Endothelial cell (in vitro differentiated cells): Measurements from ENCODE around the gene MTCL1. TPM values are rescaled to one million over a fixed set of nuclear protein-coding genes. Genes with fewer than 3 reads are reported as not detected.

Experiments
- DNase-seq: peaks from one replicate; pipeline ENCODE4 v3.0.0; 2021; ENCODE audit warnings: low spot score
- H3K27ac Mint-ChIP-seq: one replicate; pipeline ENCODE4 v1.8.0; 2021; ENCODE audit warnings: mixed read lengths, inconsistent platforms; ENCODE audit not compliant: unreplicated experiment
- H3K27me3 Mint-ChIP-seq: one replicate; pipeline ENCODE4 v1.8.0; 2021; ENCODE audit warnings: mild to moderate bottlenecking, moderate library complexity, mixed read lengths, inconsistent platforms; ENCODE audit not compliant: unreplicated experiment
- H3K36me3 Mint-ChIP-seq: one replicate; pipeline ENCODE4 v1.8.0; 2021; ENCODE audit warnings: mild to moderate bottlenecking, low read depth, mixed read lengths, inconsistent platforms; ENCODE audit not compliant: unreplicated experiment
- H3K4me1 Mint-ChIP-seq: one replicate; pipeline ENCODE4 v1.8.0; 2021; ENCODE audit warnings: mild to moderate bottlenecking, mixed read lengths, inconsistent platforms; ENCODE audit not compliant: unreplicated experiment
- H3K4me3 Mint-ChIP-seq: one replicate; pipeline ENCODE4 v1.8.0; 2021; ENCODE audit warnings: mild to moderate bottlenecking, mixed read lengths, inconsistent platforms; ENCODE audit not compliant: unreplicated experiment
- H3K9me3 Mint-ChIP-seq: one replicate; pipeline ENCODE4 v1.8.0; 2021; ENCODE audit warnings: mixed read lengths, inconsistent platforms; ENCODE audit not compliant: unreplicated experiment
- total RNA-seq: library from RNA; stranded (reverse); fragmentation: NEBNext Ultra II Directional; extraction: Animal tissue kit (Norgen Biotek cat#: 25700); gene quantifications from one replicate; pipeline ENCODE4 v1.2.1, GENCODE V29; 2021; ENCODE audit not compliant: unreplicated experiment
- TF ChIP-seq, protein P1 (sequence below): fragments of 200-600 bp; sonication (generic); IDR thresholded peaks from one replicate; pipeline ENCODE4 v1.5.0; 2021; ENCODE audit warnings: antibody characterized with exemption; ENCODE audit not compliant: unreplicated experiment

Gene MTCL1
- total RNA-seq, 1 donor from 2014 or later: 3.8 TPM

DNA sequence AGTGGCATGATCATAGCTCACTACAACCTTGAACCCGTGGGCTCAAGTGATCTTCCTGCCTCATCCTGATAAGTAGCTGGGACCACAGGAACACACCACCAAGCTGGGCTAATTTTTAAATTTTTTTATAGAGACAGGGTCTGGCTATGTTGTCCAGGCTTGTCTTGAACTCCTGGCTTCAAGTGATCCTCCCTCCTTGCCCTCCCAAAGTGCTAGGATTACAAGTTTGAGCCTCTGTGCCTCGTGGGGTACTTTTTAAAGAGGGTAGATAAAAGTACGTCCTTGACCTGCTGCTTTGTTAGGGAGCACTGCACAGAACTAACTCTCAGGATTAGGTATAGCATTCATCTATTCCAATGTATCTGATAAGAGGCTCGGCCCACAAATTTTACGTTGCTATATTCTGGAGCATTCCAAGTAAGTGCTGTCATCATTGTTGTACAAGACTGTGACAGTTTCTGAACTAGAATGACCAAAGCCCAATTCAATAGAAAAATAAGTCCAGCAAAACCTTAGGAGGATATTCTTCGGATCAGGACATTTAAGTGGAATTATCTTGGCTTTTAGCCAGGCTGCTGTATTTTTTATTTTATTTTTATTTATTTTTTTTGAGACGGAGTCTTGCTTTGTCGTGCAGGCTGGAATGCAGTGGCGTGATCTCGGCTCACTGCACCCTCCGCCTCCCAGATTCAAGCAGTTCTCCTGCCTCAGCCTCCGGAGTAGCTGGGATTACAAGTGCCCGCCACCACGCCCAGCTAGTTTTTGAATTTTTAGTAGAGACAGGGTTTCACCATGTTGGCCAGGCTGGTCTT, 4.1 kb downstream of the MTCL1 start:
- TF ChIP-seq, protein P1, sequence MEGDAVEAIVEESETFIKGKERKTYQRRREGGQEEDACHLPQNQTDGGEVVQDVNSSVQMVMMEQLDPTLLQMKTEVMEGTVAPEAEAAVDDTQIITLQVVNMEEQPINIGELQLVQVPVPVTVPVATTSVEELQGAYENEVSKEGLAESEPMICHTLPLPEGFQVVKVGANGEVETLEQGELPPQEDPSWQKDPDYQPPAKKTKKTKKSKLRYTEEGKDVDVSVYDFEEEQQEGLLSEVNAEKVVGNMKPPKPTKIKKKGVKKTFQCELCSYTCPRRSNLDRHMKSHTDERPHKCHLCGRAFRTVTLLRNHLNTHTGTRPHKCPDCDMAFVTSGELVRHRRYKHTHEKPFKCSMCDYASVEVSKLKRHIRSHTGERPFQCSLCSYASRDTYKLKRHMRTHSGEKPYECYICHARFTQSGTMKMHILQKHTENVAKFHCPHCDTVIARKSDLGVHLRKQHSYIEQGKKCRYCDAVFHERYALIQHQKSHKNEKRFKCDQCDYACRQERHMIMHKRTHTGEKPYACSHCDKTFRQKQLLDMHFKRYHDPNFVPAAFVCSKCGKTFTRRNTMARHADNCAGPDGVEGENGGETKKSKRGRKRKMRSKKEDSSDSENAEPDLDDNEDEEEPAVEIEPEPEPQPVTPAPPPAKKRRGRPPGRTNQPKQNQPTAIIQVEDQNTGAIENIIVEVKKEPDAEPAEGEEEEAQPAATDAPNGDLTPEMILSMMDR: no peak
- Mint-ChIP-seq H3K9me3 (no peaks in the 10 kb centered on the region), H3K4me1 (peaks cover 5% of the 10 kb centered on the region), H3K27ac (no peak overlapping the region), H3K4me3 (no peak overlapping the region), H3K27me3 (peaks cover 15% of the 10 kb centered on the region), H3K36me3 (peaks cover 3% of the 10 kb centered on the region)
- no peak for DNase-seq

DNA sequence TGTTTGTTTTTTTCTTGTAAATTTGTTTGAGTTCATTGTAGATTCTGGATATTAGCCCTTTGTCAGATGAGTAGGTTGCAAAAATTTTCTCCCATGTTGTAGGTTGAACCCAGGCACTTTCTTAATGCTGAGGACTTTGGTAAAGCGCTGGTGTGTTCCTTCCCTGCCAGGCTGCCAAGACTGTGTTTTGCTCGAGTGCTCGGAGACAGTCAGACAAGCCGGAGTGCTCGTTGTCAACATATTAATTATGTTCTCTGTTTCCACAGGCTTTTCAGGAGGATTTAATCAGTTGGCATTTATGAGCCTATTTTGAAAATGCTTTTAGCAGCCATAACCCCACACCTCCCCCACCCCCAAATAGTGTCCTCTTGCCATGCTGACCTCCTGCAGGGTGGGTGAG, 6.4 kb downstream of the MTCL1 start:
- H3K36me3 Mint-ChIP-seq: peaks cover 2% of the 10 kb centered on the region
- DNase-seq: no peak
- H3K9me3 Mint-ChIP-seq: no peaks in the 10 kb centered on the region
- H3K4me3 Mint-ChIP-seq: no peak overlapping the region
- no peak overlapping the region for H3K27ac Mint-ChIP-seq
- H3K4me1 Mint-ChIP-seq: peaks cover 4% of the 10 kb centered on the region
- TF ChIP-seq, protein P1: no peak
- H3K27me3 Mint-ChIP-seq: peaks cover 14% of the 10 kb centered on the region

DNA sequence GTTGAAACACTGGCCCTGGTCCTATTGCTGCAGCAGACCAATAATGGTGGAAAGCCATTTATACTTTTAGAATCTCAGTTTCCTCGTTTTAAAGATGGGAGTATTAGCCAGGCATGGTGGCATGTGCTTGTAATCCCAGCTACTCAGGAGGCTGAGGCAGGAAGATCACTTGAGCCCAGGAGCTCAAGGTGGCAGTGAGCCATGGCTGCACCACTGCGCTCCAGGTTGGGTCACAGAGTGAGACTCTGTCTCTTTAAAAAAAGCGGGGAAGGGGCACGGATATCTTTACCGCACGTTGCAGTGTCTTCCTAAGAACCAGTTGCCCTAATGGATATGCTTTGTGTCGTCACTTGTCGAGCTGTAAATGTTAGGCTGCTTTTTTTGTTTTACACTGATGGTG, 8.3 kb downstream of the MTCL1 start:
- H3K27ac Mint-ChIP-seq: no peak overlapping the region
- no peaks in the 10 kb centered on the region for H3K27me3 Mint-ChIP-seq
- H3K36me3 Mint-ChIP-seq: no peaks in the 10 kb centered on the region
- H3K4me3 Mint-ChIP-seq: no peak overlapping the region
- H3K4me1 Mint-ChIP-seq: no peaks in the 10 kb centered on the region
- DNase-seq: no peak
- TF ChIP-seq, protein P1: no peak
- H3K9me3 Mint-ChIP-seq: no peaks in the 10 kb centered on the region

DNA sequence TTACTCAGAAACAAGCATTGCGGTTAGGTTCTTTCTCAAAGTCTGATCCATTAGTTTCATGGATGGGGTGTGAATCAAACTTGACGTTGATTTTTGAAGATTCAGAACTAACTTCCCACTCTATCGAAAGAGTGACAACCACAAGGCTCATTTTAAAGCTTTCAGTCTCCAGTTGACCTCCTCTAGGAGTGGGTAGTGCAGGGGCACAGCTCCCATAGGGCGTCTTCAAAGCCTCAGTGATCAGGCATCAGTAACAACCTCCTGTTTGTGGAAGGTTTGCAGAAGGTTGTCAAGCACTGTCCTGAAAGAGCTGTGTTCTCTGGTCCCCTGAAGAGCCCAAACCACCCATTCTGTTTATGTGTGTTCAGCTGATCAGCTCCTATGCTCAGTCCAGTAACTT, 10.2 kb downstream of the MTCL1 start:
- no peak for DNase-seq
- Mint-ChIP-seq H3K4me1 (no peaks in the 10 kb centered on the region), H3K27ac (no peak overlapping the region), H3K4me3 (no peak overlapping the region), H3K27me3 (no peaks in the 10 kb centered on the region), H3K36me3 (no peaks in the 10 kb centered on the region), H3K9me3 (no peaks in the 10 kb centered on the region)
- TF ChIP-seq, protein P1: no peak

DNA sequence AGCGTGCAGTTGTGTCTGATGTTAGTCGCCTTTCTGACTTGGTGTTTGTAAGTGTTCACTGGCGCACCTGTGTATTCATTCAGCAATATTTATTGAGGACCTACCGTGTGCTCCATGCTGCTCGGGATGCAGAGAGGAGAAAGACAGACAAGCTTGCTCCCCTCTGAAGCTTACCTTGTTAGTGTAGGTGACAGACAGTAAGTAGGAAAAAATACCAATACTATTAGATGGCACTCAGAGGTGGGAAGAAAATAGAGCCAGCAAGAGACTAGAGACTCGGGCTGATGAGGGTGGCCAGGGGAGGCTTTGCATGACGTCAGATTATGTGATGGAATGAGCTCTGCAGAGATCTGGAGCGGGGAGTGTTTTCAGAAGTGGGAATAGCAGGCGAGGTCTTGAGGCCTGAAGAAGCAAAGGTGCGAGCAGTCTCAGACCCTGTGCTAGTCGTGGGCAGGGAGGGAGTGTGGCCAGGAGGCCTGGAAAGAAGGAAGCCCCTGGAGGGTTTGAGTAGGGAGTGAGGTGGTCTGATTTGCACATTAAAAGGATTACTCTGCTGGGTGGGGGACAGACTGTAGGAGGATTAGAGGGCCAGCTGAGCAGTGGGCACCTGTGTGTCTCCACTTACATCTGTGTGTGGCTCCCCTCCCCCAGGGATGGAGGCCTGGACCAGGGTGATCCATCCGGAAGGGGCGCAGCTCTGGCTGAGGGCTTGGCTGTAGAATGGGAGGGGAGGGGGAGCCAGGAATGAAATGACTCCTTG, 11.8 kb downstream of the MTCL1 start:
- no peaks in the 10 kb centered on the region for H3K36me3 Mint-ChIP-seq
- no peaks in the 10 kb centered on the region for H3K9me3 Mint-ChIP-seq
- TF ChIP-seq, protein P1: no peak
- H3K4me3 Mint-ChIP-seq: no peak overlapping the region
- H3K4me1 Mint-ChIP-seq: no peaks in the 10 kb centered on the region
- H3K27me3 Mint-ChIP-seq: no peaks in the 10 kb centered on the region
- H3K27ac Mint-ChIP-seq: no peak overlapping the region
- DNase-seq: no peak
